ENCODE results near the gene IL13RA1.

Gene IL13RA1

DNA sequence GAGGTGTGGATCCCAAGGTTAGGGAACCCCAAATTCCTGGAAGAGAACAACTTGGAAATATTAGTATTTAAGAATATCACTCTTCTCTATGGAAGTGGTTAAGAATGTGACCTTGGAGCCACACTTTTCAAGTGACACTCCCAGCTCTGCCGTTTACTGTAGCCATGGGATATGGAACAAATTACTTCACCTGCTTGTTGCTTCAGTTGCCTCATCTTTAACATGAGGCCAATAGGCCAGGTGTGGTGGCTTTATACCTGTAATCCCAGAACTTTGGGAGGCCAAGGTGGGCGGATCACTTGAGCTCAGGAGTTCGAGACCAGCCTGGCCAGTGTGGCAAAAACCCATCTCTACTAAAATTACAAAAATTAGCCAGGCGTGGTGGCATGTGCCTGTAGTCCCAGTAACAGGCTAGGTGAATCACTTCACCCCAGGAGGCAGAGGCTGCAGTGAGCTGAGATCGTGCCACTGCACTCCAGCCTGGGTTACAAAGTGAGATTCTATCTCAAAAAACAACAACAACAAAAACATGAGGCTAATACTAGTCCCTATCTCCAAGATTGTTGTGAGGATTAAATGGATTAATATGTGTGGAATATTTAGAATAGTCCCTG lies 13.0 kb downstream of the IL13RA1 start:
- H3K56ac ChIP-seq (ENCODE audit: low read length): no peak overlapping the region
- H3K4me2 ChIP-seq (ENCODE audit: low read length): no peak overlapping the region
- H2AK5ac ChIP-seq (ENCODE audit: low read length): no peak overlapping the region
- H3K79me2 ChIP-seq (ENCODE audit: control insufficient read depth, insufficient read depth, low read length): no peaks in the 10 kb centered on the region
- H4K8ac ChIP-seq (ENCODE audit: low read depth, low read length): no peak overlapping the region
- H2BK15ac ChIP-seq (replicated peaks; ENCODE audit: low read depth): no peak overlapping the region
- H3K4ac ChIP-seq (ENCODE audit: low read depth, low read length): no peak overlapping the region
- no peak overlapping the region for H3K18ac ChIP-seq (ENCODE audit: low read length)
- no peak overlapping the region for H3K23ac ChIP-seq (ENCODE audit: low read length)
- no CpG with 5 or more reads among the region's 5 CpGs for WGBS (ENCODE audit: extremely low coverage, insufficient coverage, low lambda C conversion rate)
- no peak overlapping the region for H2BK5ac ChIP-seq (ENCODE audit: low read length)
- peaks cover 1% of the 10 kb centered on the region for H3K4me1 ChIP-seq (ENCODE audit: control insufficient read depth, low read depth, low read length)
- H3K36me3 ChIP-seq (ENCODE audit: control insufficient read depth, insufficient read depth, low read length): no peaks in the 10 kb centered on the region
- no peak overlapping the region for H3K9ac ChIP-seq (ENCODE audit: low read length)
- H2BK120ac ChIP-seq (ENCODE audit: low read depth, low read length): no peak overlapping the region
- H3K79me1 ChIP-seq (ENCODE audit: low read length): no peaks in the 10 kb centered on the region
- H4K5ac ChIP-seq (ENCODE audit: low read length): no peak overlapping the region
- H3K27me3 ChIP-seq (ENCODE audit: insufficient read depth, low read length, poor library complexity): no peaks in the 10 kb centered on the region
- no peak overlapping the region for H3K4me3 ChIP-seq (ENCODE audit: low read length)
- no peak overlapping the region for H3K27ac ChIP-seq (ENCODE audit: low read depth, low read length)
- DNase-seq: peak; percentile 39

GRCh38 chrX:118742176-118742575 lies 14.8 kb downstream of the IL13RA1 start:
- Histone ChIP-seq H3K4me1 (ENCODE audit: control insufficient read depth, low read depth, low read length) (peaks cover 1% of the 10 kb centered on the region), H3K23ac (ENCODE audit: low read length) (no peak overlapping the region), H3K18ac (ENCODE audit: low read length) (no peak overlapping the region), H3K27ac (ENCODE audit: low read depth, low read length) (peak overlapping the region; percentile 57), H3K79me2 (ENCODE audit: control insufficient read depth, insufficient read depth, low read length) (no peaks in the 10 kb centered on the region), H3K36me3 (ENCODE audit: control insufficient read depth, insufficient read depth, low read length) (no peaks in the 10 kb centered on the region), H2BK120ac (ENCODE audit: low read depth, low read length) (no peak overlapping the region), H2AK5ac (ENCODE audit: low read length) (no peak overlapping the region), H3K4me2 (ENCODE audit: low read length) (no peak overlapping the region), H2BK15ac (replicated peaks; ENCODE audit: low read depth) (no peak overlapping the region), H3K4ac (ENCODE audit: low read depth, low read length) (no peak overlapping the region), H4K5ac (ENCODE audit: low read length) (no peak overlapping the region), H3K27me3 (ENCODE audit: insufficient read depth, low read length, poor library complexity) (no peaks in the 10 kb centered on the region), H2BK5ac (ENCODE audit: low read length) (no peak overlapping the region), H3K79me1 (ENCODE audit: low read length) (no peaks in the 10 kb centered on the region), H4K8ac (ENCODE audit: low read depth, low read length) (no peak overlapping the region), H3K9ac (ENCODE audit: low read length) (no peak overlapping the region), H3K4me3 (ENCODE audit: low read length) (no peak overlapping the region), H3K56ac (ENCODE audit: low read length) (no peak overlapping the region)
- WGBS (ENCODE audit: extremely low coverage, insufficient coverage, low lambda C conversion rate): no CpG with 5 or more reads among the region's 2 CpGs
- peak; percentile 88 for DNase-seq

DNA sequence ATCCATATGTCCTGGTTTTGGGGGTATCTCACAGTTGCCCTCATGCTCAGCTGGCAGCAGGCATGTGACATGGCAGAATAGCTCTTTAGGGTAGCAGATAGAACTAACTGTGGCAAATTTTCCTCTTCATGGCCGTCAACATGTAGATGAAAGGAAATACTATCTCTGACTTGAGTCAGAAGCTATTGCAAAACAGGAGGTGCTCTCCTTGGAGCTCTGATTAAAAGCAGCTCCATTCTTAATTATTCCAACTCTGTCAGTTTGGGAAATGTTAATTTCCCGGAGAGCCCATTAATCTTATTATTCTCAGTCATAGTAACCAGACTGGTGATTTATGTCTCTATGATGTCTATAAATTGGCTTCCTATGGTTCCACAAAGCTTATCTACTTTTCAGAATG lies 18.2 kb downstream of the IL13RA1 start:
- H2AK5ac ChIP-seq (ENCODE audit: low read length): no peak overlapping the region
- H3K9ac ChIP-seq (ENCODE audit: low read length): no peak overlapping the region
- H3K4me3 ChIP-seq (ENCODE audit: low read length): no peak overlapping the region
- H3K27me3 ChIP-seq (ENCODE audit: insufficient read depth, low read length, poor library complexity): no peaks in the 10 kb centered on the region
- H3K79me1 ChIP-seq (ENCODE audit: low read length): no peaks in the 10 kb centered on the region
- WGBS (ENCODE audit: extremely low coverage, insufficient coverage, low lambda C conversion rate): no CpG with 5 or more reads among the region's 2 CpGs
- no peak overlapping the region for H3K4ac ChIP-seq (ENCODE audit: low read depth, low read length)
- H3K4me2 ChIP-seq (ENCODE audit: low read length): no peak overlapping the region
- no peak overlapping the region for H4K8ac ChIP-seq (ENCODE audit: low read depth, low read length)
- no peaks in the 10 kb centered on the region for H3K36me3 ChIP-seq (ENCODE audit: control insufficient read depth, insufficient read depth, low read length)
- no peak overlapping the region for H3K27ac ChIP-seq (ENCODE audit: low read depth, low read length)
- H3K4me1 ChIP-seq (ENCODE audit: control insufficient read depth, low read depth, low read length): peaks cover 1% of the 10 kb centered on the region
- H3K56ac ChIP-seq (ENCODE audit: low read length): no peak overlapping the region
- H2BK120ac ChIP-seq (ENCODE audit: low read depth, low read length): no peak overlapping the region
- no peak overlapping the region for H2BK15ac ChIP-seq (replicated peaks; ENCODE audit: low read depth)
- no peak overlapping the region for H2BK5ac ChIP-seq (ENCODE audit: low read length)
- no peaks in the 10 kb centered on the region for H3K79me2 ChIP-seq (ENCODE audit: control insufficient read depth, insufficient read depth, low read length)
- no peak for DNase-seq
- H3K18ac ChIP-seq (ENCODE audit: low read length): no peak overlapping the region
- no peak overlapping the region for H4K5ac ChIP-seq (ENCODE audit: low read length)
- H3K23ac ChIP-seq (ENCODE audit: low read length): no peak overlapping the region

- Histone ChIP-seq H3K79me2 (ENCODE audit: control insufficient read depth, insufficient read depth, low read length) (no peaks in the 10 kb centered on the region), H4K8ac (ENCODE audit: low read depth, low read length) (no peak overlapping the region), H3K23ac (ENCODE audit: low read length) (no peak overlapping the region), H3K4me3 (ENCODE audit: low read length) (no peak overlapping the region), H3K9ac (ENCODE audit: low read length) (no peak overlapping the region), H3K18ac (ENCODE audit: low read length) (no peak overlapping the region), H3K4ac (ENCODE audit: low read depth, low read length) (no peak overlapping the region), H2BK5ac (ENCODE audit: low read length) (no peak overlapping the region), H4K5ac (ENCODE audit: low read length) (no peak overlapping the region), H2BK120ac (ENCODE audit: low read depth, low read length) (no peak overlapping the region), H3K36me3 (ENCODE audit: control insufficient read depth, insufficient read depth, low read length) (no peaks in the 10 kb centered on the region), H2BK15ac (replicated peaks; ENCODE audit: low read depth) (no peak overlapping the region), H3K27ac (ENCODE audit: low read depth, low read length) (no peak overlapping the region), H3K4me2 (ENCODE audit: low read length) (no peak overlapping the region), H3K27me3 (ENCODE audit: insufficient read depth, low read length, poor library complexity) (no peaks in the 10 kb centered on the region), H2AK5ac (ENCODE audit: low read length) (no peak overlapping the region), H3K79me1 (ENCODE audit: low read length) (no peaks in the 10 kb centered on the region), H3K4me1 (ENCODE audit: control insufficient read depth, low read depth, low read length) (no peaks in the 10 kb centered on the region), H3K56ac (ENCODE audit: low read length) (no peak overlapping the region)
- no CpG with 5 or more reads among the region's 9 CpGs for WGBS (ENCODE audit: extremely low coverage, insufficient coverage, low lambda C conversion rate)
- no peak for DNase-seq
These were observed 24.8 kb downstream of the IL13RA1 start for GRCh38 chrX:118751950-118752783.

DNA sequence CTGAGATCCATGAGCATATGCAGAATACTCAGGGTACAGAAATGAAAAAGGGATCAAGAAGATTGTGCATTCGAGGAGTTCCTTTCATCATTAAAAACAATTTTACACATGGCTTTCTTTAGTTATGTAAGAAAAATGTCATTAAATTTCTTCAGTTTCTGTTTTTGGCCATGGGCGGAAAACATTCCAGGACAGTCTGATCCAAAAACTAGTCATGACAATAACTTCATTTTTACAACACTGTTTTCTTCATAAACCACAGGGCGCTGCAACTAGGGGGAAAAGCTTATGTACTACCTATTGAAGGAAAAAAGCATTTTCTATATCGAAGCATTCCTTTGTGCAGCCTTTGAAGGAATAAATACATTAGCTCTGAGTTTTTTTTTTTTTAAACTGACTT lies 28.2 kb downstream of the IL13RA1 start:
- H3K79me1 ChIP-seq (ENCODE audit: low read length): no peaks in the 10 kb centered on the region

More for the DNA sequence above, 28.2 kb downstream of the IL13RA1 start:
- H3K9ac ChIP-seq (ENCODE audit: low read length): no peak overlapping the region
- no peaks in the 10 kb centered on the region for H3K36me3 ChIP-seq (ENCODE audit: control insufficient read depth, insufficient read depth, low read length)
- WGBS (ENCODE audit: extremely low coverage, insufficient coverage, low lambda C conversion rate): no CpG with 5 or more reads among the region's 4 CpGs
- DNase-seq: no peak
- no peak overlapping the region for H3K4me2 ChIP-seq (ENCODE audit: low read length)
- no peak overlapping the region for H3K4me3 ChIP-seq (ENCODE audit: low read length)
- H2BK120ac ChIP-seq (ENCODE audit: low read depth, low read length): no peak overlapping the region
- H4K8ac ChIP-seq (ENCODE audit: low read depth, low read length): no peak overlapping the region
- H2BK15ac ChIP-seq (replicated peaks; ENCODE audit: low read depth): no peak overlapping the region
- H3K56ac ChIP-seq (ENCODE audit: low read length): no peak overlapping the region
- no peaks in the 10 kb centered on the region for H3K4me1 ChIP-seq (ENCODE audit: control insufficient read depth, low read depth, low read length)
- H3K23ac ChIP-seq (ENCODE audit: low read length): no peak overlapping the region
- H4K5ac ChIP-seq (ENCODE audit: low read length): no peak overlapping the region
- no peak overlapping the region for H2AK5ac ChIP-seq (ENCODE audit: low read length)
- no peaks in the 10 kb centered on the region for H3K27me3 ChIP-seq (ENCODE audit: insufficient read depth, low read length, poor library complexity)
- no peak overlapping the region for H2BK5ac ChIP-seq (ENCODE audit: low read length)
- no peaks in the 10 kb centered on the region for H3K79me2 ChIP-seq (ENCODE audit: control insufficient read depth, insufficient read depth, low read length)
- H3K18ac ChIP-seq (ENCODE audit: low read length): no peak overlapping the region
- H3K4ac ChIP-seq (ENCODE audit: low read depth, low read length): no peak overlapping the region
- H3K27ac ChIP-seq (ENCODE audit: low read depth, low read length): no peak overlapping the region

Measured in mesendoderm (in vitro differentiated cells).